GM12864 (cell line): ENCODE data around the gene EHBP1.
A peak's percentile ranks its signal among the peaks of the same experiment; 100 is the strongest.

ENCODE experiments used
- DNase-seq: peaks from one replicate; pipeline ENCODE4 v3.0.0-alpha.2; 2011; ENCODE audit warnings: low read depth
- H3K4me3 ChIP-seq: 2 replicates; pipeline ENCODE4 v1.5.1; 2011; ENCODE audit warnings: mild to moderate bottlenecking, low read depth, low read length, control low read depth
- TF ChIP-seq, protein P1 (sequence below): IDR thresholded peaks from 2 replicates; pipeline ENCODE4 v1.5.1; 2011; ENCODE audit warnings: low read depth, mild to moderate bottlenecking, moderate library complexity, low read length, control low read depth, inconsistent platforms; ENCODE audit errors: missing control alignments

The EHBP1 gene

GRCh38 chr2:63041592-63041991 is 336.1 kb downstream of the EHBP1 start:
- TF ChIP-seq, protein P1, sequence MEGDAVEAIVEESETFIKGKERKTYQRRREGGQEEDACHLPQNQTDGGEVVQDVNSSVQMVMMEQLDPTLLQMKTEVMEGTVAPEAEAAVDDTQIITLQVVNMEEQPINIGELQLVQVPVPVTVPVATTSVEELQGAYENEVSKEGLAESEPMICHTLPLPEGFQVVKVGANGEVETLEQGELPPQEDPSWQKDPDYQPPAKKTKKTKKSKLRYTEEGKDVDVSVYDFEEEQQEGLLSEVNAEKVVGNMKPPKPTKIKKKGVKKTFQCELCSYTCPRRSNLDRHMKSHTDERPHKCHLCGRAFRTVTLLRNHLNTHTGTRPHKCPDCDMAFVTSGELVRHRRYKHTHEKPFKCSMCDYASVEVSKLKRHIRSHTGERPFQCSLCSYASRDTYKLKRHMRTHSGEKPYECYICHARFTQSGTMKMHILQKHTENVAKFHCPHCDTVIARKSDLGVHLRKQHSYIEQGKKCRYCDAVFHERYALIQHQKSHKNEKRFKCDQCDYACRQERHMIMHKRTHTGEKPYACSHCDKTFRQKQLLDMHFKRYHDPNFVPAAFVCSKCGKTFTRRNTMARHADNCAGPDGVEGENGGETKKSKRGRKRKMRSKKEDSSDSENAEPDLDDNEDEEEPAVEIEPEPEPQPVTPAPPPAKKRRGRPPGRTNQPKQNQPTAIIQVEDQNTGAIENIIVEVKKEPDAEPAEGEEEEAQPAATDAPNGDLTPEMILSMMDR, result no peak
- no peak overlapping the region for H3K4me3 ChIP-seq
- no peak for DNase-seq

DNA sequence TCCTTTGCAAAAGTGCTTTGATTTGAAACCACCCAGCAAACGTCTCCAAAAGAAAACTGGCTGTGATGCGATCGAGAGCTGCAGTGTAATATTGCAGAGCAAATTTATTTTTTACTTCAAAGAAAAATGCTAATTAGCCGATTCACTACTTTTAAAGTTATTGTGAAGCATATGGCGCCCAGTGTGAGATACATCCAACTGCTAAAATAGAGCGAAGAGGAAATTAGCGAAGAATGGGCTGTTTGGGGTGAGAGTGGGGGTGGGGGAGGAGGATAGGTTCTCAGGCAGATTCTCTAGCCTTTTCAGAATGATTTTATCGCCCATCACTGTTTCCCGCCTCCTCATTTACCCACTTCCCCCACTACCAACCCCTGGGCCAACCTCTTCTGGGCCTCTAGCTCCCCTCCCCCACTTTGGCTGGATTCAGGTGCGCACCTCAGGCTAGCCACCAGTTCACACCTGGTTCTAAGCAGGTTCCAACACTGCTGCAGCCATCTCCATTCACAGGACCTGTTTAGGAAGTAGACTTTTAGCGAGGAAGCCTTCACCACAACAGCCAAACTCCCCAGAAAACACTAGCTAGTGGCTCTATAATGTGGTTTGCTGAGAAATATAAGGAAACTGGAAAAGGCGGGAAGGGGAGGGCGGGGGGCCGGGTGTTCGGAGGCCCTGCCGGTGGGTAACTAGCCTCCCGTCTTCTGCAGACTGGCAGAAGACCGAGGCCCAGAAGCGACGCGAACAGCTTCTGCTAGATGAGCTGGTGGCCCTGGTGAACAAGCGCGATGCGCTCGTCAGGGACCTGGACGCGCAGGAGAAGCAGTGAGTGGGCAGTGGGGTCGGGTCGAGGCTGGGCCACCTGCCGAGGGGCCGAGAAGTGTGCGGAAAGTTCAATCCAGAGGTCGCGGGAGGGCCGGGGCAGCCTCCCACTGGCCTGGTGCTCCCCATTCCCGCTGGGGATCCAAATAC is 339.1 kb downstream of the EHBP1 start:
- no peak overlapping the region for H3K4me3 ChIP-seq
- DNase-seq, result no peak
- TF ChIP-seq, protein P1, result no peak

- DNase-seq, result no peak
- H3K4me3 ChIP-seq, result no peak overlapping the region
- TF ChIP-seq, protein P1, result no peak
Measured at GRCh38 chr2:63046552-63046951, 341.0 kb downstream of the EHBP1 start.

DNA sequence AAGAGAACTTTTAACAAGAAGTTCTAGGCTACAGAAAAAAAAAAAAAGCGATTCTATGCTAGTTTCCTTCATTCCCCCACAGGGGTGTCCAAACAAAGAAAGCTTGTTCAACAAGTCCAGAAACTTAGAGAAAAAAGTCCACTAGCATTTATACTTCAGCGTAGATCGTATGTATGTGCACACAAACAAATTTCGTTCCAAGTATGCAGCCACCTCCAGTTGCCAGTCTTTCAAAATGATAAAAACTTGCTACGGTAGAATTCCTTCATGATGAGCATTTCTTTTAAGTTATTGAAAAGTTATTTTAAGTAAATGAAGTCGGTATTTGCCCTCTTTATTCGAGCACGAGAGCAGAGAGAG is 341.4 kb downstream of the EHBP1 start:
- no peak for DNase-seq
- H3K4me3 ChIP-seq, result no peak overlapping the region; the same call in 1 of the 2 replicates
- TF ChIP-seq, protein P1, result no peak

- TF ChIP-seq, protein P1, result no peak
- DNase-seq, result no peak
- peak overlapping the region; percentile 36 for H3K4me3 ChIP-seq
Measured at GRCh38 chr2:63047321-63048279, 342.1 kb downstream of the EHBP1 start.

DNA sequence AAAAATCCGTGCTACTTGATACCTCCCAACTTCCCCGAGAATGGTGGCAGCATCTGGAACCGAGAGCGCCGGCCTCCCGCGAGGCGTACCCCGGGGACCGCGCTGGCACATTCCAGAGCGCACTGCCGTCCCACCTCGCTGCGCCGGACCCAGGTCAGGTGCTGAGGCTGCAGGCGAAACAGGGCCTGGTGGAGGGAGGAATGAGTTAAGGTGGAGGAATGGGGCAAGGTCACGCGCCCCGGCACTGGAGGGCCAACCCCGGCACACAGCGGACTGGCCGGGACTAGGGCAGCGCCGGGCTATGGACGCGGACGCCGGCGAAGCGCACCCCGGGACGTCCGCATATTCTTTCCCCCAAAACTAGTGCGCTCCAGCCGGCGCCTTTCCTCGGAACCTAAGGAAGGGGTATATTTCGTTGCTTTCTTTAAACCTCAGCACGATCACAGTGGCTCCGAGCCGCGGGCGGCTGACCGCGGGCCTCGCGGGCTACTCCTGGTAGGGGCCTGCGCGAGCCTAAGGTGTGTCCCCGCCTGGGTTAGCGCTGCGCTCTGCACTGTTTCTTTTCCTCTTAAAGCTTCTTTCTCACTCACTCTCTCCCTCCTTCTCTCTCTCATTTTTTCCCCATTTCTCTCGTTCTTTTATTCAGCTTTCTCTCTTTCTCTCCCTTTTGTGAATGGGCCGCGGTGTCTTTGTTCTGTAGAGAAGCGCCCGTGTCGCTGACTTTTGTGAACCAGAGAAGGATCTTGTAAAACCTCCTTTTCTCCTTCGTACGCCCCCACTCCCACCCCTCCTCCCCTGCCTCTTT is 343.1 kb downstream of the EHBP1 start:
- DNase-seq, result no peak
- H3K4me3 ChIP-seq, result no peak overlapping the region; the same call in 1 of the 2 replicates
- TF ChIP-seq, protein P1, result no peak
